Measurements from ENCODE around the gene CRIP3. TPM values are rescaled to one million over a fixed set of nuclear protein-coding genes. Genes with fewer than 3 reads are reported as not detected.

Gene CRIP3
- total and polyA plus RNA-seq, 2 of the 4 experiments (the other 2 are of a cell fraction) = not detected

DNA sequence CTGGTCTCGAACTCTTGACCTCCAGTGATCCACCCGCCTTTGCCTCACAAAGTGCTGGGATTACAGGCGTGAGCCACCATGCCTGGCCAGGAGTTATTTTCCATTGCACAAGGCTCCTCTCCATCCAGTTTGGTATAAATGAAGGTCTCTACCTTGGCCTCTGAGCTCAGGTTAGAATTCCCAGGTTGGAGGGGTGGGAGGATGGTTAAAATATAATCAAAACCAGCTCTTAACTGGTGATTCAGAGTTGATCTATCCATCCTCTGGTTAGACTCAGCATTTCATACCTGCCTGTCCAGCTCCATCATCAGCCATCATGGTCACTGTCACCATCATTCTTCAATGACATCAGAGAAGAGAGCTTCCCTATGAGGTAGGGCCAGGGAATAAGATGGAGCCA, 13.2 kb downstream of the CRIP3 start:
- WGBS, 2 experiments (ENCODE audit: extremely low coverage in 2 of 2, insufficient read length in 1 of 2) = no CpG with 5 or more reads among the region's 3 CpGs
- no TSS peak for BruUV-seq (replicated peaks)
- intact Hi-C loops (cut with micrococcal nuclease) = no loop called here

More for the DNA sequence above, 13.2 kb downstream of the CRIP3 start:
- no peak overlapping the region for H4K8ac ChIP-seq (ENCODE audit: low read depth in 2 of 2, low read length in 2 of 2)
- H3K79me1 ChIP-seq (ENCODE audit: low read depth in 1 of 2, low read length in 2 of 2) = no peaks in the 10 kb centered on the region
- H2BK15ac ChIP-seq (ENCODE audit: low read depth, low read length) = no peak overlapping the region
- H2BK120ac ChIP-seq (ENCODE audit: low read depth, low read length) = no peak overlapping the region
- H4K91ac ChIP-seq (ENCODE audit: insufficient read depth, low read depth, low read length) = no peak overlapping the region
- no peak overlapping the region for H2BK5ac ChIP-seq (ENCODE audit: low read depth, low read length, poor library complexity, severe bottlenecking)
- H3K9me3 ChIP-seq (ENCODE audit: control insufficient read depth, insufficient read depth, low read length) = no peaks in the 10 kb centered on the region
- ChIA-PET POLR2A (ENCODE audit: unreplicated experiment) (interaction anchor here (0.6 kb wide), 1 partner anchor 8 kb away, joined by 3 read pairs; no protein-coding TSS in a partner anchor), CTCF (no interaction called here)
- H4K5ac ChIP-seq (ENCODE audit: low read depth, low read length) = no peak overlapping the region
- H3K4ac ChIP-seq (ENCODE audit: low read depth, low read length) = no peak overlapping the region
- no peak overlapping the region for H3K18ac ChIP-seq (ENCODE audit: low read depth, low read length)
- no peaks in the 10 kb centered on the region for H4K20me1 ChIP-seq (ENCODE audit: insufficient read depth, low read length)
- dilution Hi-C loops (cut with HindIII; ENCODE audit: low sequenced_read_pairs, unreplicated experiment) (no loop called here), in situ Hi-C loops (cut with MboI; ENCODE audit: low sequenced_read_pairs) (no loop called here)
- ATAC-seq (ENCODE audit: low read depth) (no peak), DNase-seq (no peak)
- no peak overlapping the region for H3K14ac ChIP-seq (replicated peaks; ENCODE audit: low read depth, low read length)
- no peak overlapping the region for H3K4me3 ChIP-seq (ENCODE audit: insufficient read depth, low read depth, low read length)
- no peak overlapping the region for H2BK20ac ChIP-seq (ENCODE audit: low read depth, low read length)
- H3K23ac ChIP-seq (ENCODE audit: low read depth, low read length) = no peak overlapping the region
- peaks cover 51% of the 10 kb centered on the region for H3K27me3 ChIP-seq (ENCODE audit: control insufficient read depth, insufficient read depth, low read length)
- no peak for TF ChIP-seq USF2 (IDR thresholded peaks at IDR 0.05; ENCODE audit: low read depth, low read length)
- TF ChIP-seq FOS (IDR thresholded peaks at IDR 0.05; ENCODE audit: low read depth, low read length) = no peak
- no peak overlapping the region for H3K4me2 ChIP-seq (ENCODE audit: low read depth, low read length)
- no peaks in the 10 kb centered on the region for H3K9me1 ChIP-seq (ENCODE audit: insufficient read depth, low read length)
- H2AFZ ChIP-seq (replicated peaks; ENCODE audit: low read length, poor library complexity) = no peak overlapping the region
- no peaks in the 10 kb centered on the region for H3K36me3 ChIP-seq (ENCODE audit: control insufficient read depth, insufficient read depth, low read length)
- H3K56ac ChIP-seq (ENCODE audit: extremely low read depth, insufficient read depth, low read length) = no peak overlapping the region
- H2AK5ac ChIP-seq (ENCODE audit: low read depth, low read length) = no peak overlapping the region
- H2AK9ac ChIP-seq (replicated peaks; ENCODE audit: low read depth, low read length, poor library complexity) = no peak overlapping the region
- H3K4me1 ChIP-seq (ENCODE audit: control insufficient read depth, insufficient read depth, low read length) = no peaks in the 10 kb centered on the region
- no peak overlapping the region for H3K9ac ChIP-seq (ENCODE audit: low read depth, low read length)
- H3K27ac ChIP-seq (ENCODE audit: insufficient read depth, low read length) = no peak overlapping the region

Measured in IMR-90 (cell line).